ENCODE results near the gene SCAMP4.

GRCh38 chr19:1941146-1942077 lies 36.2 kb downstream of the SCAMP4 start, which contains the start of gene CSNK1G2:
- TF ChIP-seq CTCF (conservative IDR thresholded peaks at IDR 0.05; ENCODE audit: low read depth in 2 of 2), result no peak
- no peak for TF ChIP-seq ZNF114 (CRISPR knock-in tag; IDR thresholded peaks at IDR 0.05)
- no peak for TF ChIP-seq REST (IDR thresholded peaks at IDR 0.05; ENCODE audit: unreplicated experiment)
- no peak for TF ChIP-seq CREB1 (CRISPR knock-in tag; IDR thresholded peaks at IDR 0.05; ENCODE audit: low read depth)
- TF ChIP-seq EZH2phosphoT487 (IDR thresholded peaks at IDR 0.05; ENCODE audit: unreplicated experiment), result no peak
- no peak for TF ChIP-seq EZH2 (IDR thresholded peaks at IDR 0.05; ENCODE audit: low read depth, unreplicated experiment)
- TF ChIP-seq POLR2AphosphoS5 (IDR thresholded peaks at IDR 0.05; ENCODE audit: low read depth), result no peak

All from GM23338 (cell line).